DOHH2 (cell line): ENCODE results near the gene BBC3.

Experiments
- H3F3A ChIP-seq: fragments of 200-600 bp; sonication (generic), shearing (Covaris generic); 2 replicates; pipeline ENCODE4 v1.6.0; 2016; ENCODE audit warnings: antibody characterized with exemption, mild to moderate bottlenecking; ENCODE audit not compliant: control insufficient read depth, insufficient read depth
- H3K27ac ChIP-seq: fragments of 200-600 bp; sonication (generic); 2 replicates; pipeline ENCODE4 v1.5.1; 2014; ENCODE audit warnings: low read depth, mild to moderate bottlenecking, low read length, moderate library complexity
- H3K27me3 ChIP-seq: fragments of 200-600 bp; sonication (generic); 2 replicates; pipeline ENCODE4 v1.6.1; 2014; ENCODE audit warnings: mild to moderate bottlenecking, low read length, mixed read lengths; ENCODE audit not compliant: control insufficient read depth
- H3K36me3 ChIP-seq: fragments of 200-600 bp; sonication (generic); 2 replicates; pipeline ENCODE4 v1.6.1; 2014; ENCODE audit warnings: mild to moderate bottlenecking, low read length, moderate library complexity, mixed read lengths; ENCODE audit not compliant: control insufficient read depth
- H3K4me1 ChIP-seq: fragments of 200-600 bp; sonication (generic); 2 replicates; pipeline ENCODE4 v1.6.1; 2014; ENCODE audit warnings: mild to moderate bottlenecking, low read length, mixed read lengths; ENCODE audit not compliant: control insufficient read depth
- H3K4me2 ChIP-seq: fragments of 200-600 bp; sonication (generic); 2 replicates; pipeline ENCODE4 v1.6.0; 2014; ENCODE audit warnings: mild to moderate bottlenecking, low read length, moderate library complexity
- H3K4me3 ChIP-seq: fragments of 200-600 bp; sonication (generic); 2 replicates; pipeline ENCODE4 v1.5.1; 2014; ENCODE audit warnings: mild to moderate bottlenecking, low read length, mixed read lengths
- H3K79me2 ChIP-seq: fragments of 200-600 bp; sonication (generic); 2 replicates; pipeline ENCODE4 v1.6.1; 2014; ENCODE audit warnings: mild to moderate bottlenecking, low read length, mixed read lengths; ENCODE audit not compliant: control insufficient read depth
- H3K9me2 ChIP-seq: fragments of 200-600 bp; sonication (generic); replicated peaks from 2 replicates; pipeline ENCODE4 v1.6.1; 2014; ENCODE audit warnings: mild to moderate bottlenecking, low read length, mixed read lengths; ENCODE audit not compliant: control insufficient read depth
- H3K9me3 ChIP-seq: fragments of 200-600 bp; sonication (generic); 2 replicates; pipeline ENCODE4 v1.6.1; 2014; ENCODE audit warnings: antibody characterized with exemption, low read length, mixed read lengths; ENCODE audit not compliant: control insufficient read depth, insufficient read depth
- H4K20me1 ChIP-seq: fragments of 200-600 bp; sonication (generic); 2 replicates; pipeline ENCODE4 v1.6.0; 2014; ENCODE audit warnings: low read depth, mild to moderate bottlenecking, antibody characterized with exemption, low read length, moderate library complexity; ENCODE audit not compliant: control insufficient read depth, insufficient read depth
- EZH2phosphoT487 ChIP-seq: fragments of 200-600 bp; sonication (generic); IDR thresholded peaks from 2 replicates; pipeline ENCODE4 v1.6.1; 2017; ENCODE audit warnings: borderline replicate concordance, mild to moderate bottlenecking, antibody characterized with exemption, low read length, moderate library complexity, mixed read lengths
- TF ChIP-seq, protein P1 (sequence below): fragments of 200-600 bp; sonication (generic); IDR thresholded peaks from one replicate; pipeline ENCODE4 v1.5.1; 2014; ENCODE audit warnings: antibody characterized with exemption, mild to moderate bottlenecking, low read depth, low read length; ENCODE audit not compliant: poor library complexity, severe bottlenecking

BBC3 gene

DNA sequence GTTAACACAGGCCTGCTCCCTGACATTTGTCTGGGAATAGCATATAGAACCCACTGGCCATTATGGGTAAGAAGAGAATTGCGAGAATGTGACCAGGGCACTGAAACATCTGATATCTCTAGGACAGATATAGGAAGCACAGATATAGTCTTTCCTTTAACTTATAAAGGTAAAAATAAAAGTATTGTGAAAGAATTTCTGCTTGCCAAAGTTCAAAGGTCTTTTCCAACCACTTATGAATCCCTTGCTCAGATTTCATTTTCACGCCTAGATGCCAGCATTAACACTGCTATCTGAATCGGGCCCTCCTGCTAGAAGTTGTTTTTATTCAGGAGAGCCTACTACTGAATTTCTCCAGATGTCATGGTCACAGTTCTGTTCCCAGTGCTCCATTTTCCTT lies 27.7 kb downstream of the BBC3 start:
- Histone ChIP-seq H3K79me2 (no peaks in the 10 kb centered on the region), H3K4me2 (no peak overlapping the region), H3F3A (peaks cover 12% of the 10 kb centered on the region), H4K20me1 (no peaks in the 10 kb centered on the region), H3K9me3 (no peaks in the 10 kb centered on the region), H3K27ac (no peak overlapping the region), H3K4me3 (no peak overlapping the region), H3K4me1 (peaks cover 8% of the 10 kb centered on the region), H3K9me2 (no peaks in the 10 kb centered on the region), H3K36me3 (peaks cover 78% of the 10 kb centered on the region), H3K27me3 (no peaks in the 10 kb centered on the region)
- TF ChIP-seq, protein P1, sequence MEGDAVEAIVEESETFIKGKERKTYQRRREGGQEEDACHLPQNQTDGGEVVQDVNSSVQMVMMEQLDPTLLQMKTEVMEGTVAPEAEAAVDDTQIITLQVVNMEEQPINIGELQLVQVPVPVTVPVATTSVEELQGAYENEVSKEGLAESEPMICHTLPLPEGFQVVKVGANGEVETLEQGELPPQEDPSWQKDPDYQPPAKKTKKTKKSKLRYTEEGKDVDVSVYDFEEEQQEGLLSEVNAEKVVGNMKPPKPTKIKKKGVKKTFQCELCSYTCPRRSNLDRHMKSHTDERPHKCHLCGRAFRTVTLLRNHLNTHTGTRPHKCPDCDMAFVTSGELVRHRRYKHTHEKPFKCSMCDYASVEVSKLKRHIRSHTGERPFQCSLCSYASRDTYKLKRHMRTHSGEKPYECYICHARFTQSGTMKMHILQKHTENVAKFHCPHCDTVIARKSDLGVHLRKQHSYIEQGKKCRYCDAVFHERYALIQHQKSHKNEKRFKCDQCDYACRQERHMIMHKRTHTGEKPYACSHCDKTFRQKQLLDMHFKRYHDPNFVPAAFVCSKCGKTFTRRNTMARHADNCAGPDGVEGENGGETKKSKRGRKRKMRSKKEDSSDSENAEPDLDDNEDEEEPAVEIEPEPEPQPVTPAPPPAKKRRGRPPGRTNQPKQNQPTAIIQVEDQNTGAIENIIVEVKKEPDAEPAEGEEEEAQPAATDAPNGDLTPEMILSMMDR, result no peak
- no peak for TF ChIP-seq EZH2phosphoT487

DNA sequence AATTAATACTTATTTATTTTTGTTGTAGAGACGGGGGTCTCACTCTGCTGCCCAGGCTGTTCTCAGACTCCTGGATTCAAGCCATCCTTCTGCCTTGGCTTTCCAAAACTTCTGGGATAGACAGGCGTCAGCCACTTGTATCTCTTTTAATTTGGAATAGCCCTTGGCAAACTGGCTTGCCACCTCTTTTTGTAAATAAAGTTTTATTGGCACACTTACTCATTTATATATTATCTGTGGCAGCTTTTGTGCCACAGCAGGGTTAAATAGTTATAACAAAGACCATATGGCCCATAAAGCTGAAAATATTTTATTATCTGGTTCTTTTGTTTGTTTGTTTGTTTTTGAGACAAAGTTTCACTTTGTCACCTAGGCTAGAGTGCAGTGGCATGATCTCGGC lies 30.5 kb downstream of the BBC3 start:
- no peak overlapping the region for H3K4me2 ChIP-seq

DNA sequence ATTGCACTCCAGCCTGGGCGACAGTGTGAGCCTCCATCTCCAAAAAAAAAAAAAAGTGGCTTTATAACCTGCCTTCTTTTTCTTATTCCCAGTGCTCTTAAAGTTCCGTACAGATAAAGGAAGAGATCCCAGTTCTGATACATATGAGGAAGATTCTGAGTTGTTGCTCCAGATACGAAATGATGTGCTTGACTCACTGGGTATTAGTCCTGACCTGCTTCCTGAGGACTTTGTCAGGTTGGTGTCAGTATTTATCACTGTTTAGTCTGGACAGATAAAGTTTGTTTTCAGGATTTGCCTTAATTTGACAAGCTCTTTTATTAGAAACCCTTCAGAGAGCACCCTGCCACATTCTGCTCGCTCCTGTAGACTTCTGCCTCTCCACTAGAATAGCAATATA lies 33.9 kb downstream of the BBC3 start:
- H3K4me3 ChIP-seq, result no peak overlapping the region
- no peak overlapping the region for H3K27ac ChIP-seq
- H3K79me2 ChIP-seq, result peaks cover 4% of the 10 kb centered on the region; the same call in 1 of the 2 replicates
- H3K4me1 ChIP-seq, result no peaks in the 10 kb centered on the region
- peaks cover 51% of the 10 kb centered on the region for H3K36me3 ChIP-seq
- no peaks in the 10 kb centered on the region for H3K9me3 ChIP-seq
- H3K4me2 ChIP-seq, result no peak overlapping the region
- no peak for TF ChIP-seq EZH2phosphoT487
- TF ChIP-seq, protein P1, result no peak
- H3F3A ChIP-seq, result peaks cover 6% of the 10 kb centered on the region; the same call in 1 of the 2 replicates
- no peaks in the 10 kb centered on the region for H3K27me3 ChIP-seq
- no peaks in the 10 kb centered on the region; the same call in 1 of the 2 replicates for H4K20me1 ChIP-seq
- H3K9me2 ChIP-seq, result no peaks in the 10 kb centered on the region

More for the DNA sequence above, 30.5 kb downstream of the BBC3 start:
- H3K27me3 ChIP-seq, result no peaks in the 10 kb centered on the region
- H3K9me2 ChIP-seq, result no peaks in the 10 kb centered on the region
- H3F3A ChIP-seq, result peaks cover 8% of the 10 kb centered on the region
- TF ChIP-seq EZH2phosphoT487, result no peak
- TF ChIP-seq, protein P1, result no peak
- H3K9me3 ChIP-seq, result no peaks in the 10 kb centered on the region
- no peaks in the 10 kb centered on the region for H3K4me1 ChIP-seq
- H4K20me1 ChIP-seq, result no peaks in the 10 kb centered on the region
- no peak overlapping the region for H3K27ac ChIP-seq
- no peaks in the 10 kb centered on the region for H3K79me2 ChIP-seq
- H3K4me3 ChIP-seq, result no peak overlapping the region
- peaks cover 69% of the 10 kb centered on the region for H3K36me3 ChIP-seq

DNA sequence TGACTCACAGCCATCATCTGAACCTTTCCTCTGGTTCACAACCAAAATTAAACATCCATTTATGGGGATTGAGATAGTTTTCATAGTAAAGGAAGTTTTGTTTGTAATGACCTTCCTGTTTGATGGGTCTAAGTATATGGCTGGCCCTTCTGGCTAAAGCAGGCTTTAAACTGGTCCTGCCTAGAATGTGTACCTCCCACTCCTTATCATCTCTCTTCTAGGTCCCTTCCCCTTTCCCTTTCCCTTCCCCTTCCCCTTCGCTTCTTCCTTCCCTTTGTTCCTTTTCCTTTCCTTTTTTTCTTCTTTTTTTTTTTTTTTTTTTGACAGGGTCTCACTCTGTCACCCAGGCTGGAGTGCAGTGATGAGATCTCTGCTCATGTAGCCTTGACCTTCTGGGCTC lies 35.6 kb downstream of the BBC3 start:
- Histone ChIP-seq H3K79me2 (peaks cover 14% of the 10 kb centered on the region), H4K20me1 (no peaks in the 10 kb centered on the region; the same call in 1 of the 2 replicates), H3K9me2 (no peaks in the 10 kb centered on the region), H3K36me3 (peaks cover 56% of the 10 kb centered on the region), H3K4me1 (no peaks in the 10 kb centered on the region), H3K4me3 (no peak overlapping the region), H3K9me3 (no peaks in the 10 kb centered on the region), H3K27me3 (no peaks in the 10 kb centered on the region), H3K4me2 (no peak overlapping the region), H3K27ac (no peak overlapping the region), H3F3A (peaks cover 4% of the 10 kb centered on the region; the same call in 1 of the 2 replicates)
- TF ChIP-seq, protein P1, result no peak
- no peak for TF ChIP-seq EZH2phosphoT487
